GM21786 (cell line): ENCODE results near the gene ARRB2.

Source experiments
- ATAC-seq: cut with Tn5 transposase; IDR thresholded peaks from one replicate; pipeline ENCODE4 v1.9.1; 2021; ENCODE audit not compliant: unreplicated experiment

The ARRB2 gene

DNA sequence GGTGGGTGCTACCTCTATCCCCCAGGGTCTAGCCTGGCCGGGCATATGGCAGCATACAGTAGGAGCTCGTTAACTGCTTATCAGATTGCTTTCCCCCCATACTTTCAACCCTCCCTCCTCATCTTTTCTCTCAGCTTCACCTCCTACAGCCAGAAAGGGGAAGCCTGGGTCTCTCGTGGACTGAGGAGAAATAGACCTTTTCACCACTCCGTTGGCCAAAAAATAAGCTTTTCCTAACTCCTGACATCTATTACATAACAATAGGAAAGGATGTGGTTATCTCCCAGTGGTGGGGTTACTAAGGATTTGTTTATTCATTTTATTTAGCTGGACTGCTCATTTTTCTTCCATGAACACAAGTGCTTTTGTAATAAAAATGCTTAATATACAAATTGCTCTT lies 38.3 kb downstream of the ARRB2 start:
- no peak for ATAC-seq

GRCh38 chr17:4750606-4751005 lies 40.2 kb downstream of the ARRB2 start:
- no peak for ATAC-seq

GRCh38 chr17:4751932-4752331 lies 41.5 kb downstream of the ARRB2 start:
- ATAC-seq = no peak

GRCh38 chr17:4753392-4753791 lies 43.0 kb downstream of the ARRB2 start:
- ATAC-seq = no peak

- no peak for ATAC-seq
Measured at GRCh38 chr17:4759776-4760236, 49.4 kb downstream of the ARRB2 start.

GRCh38 chr17:4764595-4764994 lies 54.2 kb downstream of the ARRB2 start:
- ATAC-seq = no peak

DNA sequence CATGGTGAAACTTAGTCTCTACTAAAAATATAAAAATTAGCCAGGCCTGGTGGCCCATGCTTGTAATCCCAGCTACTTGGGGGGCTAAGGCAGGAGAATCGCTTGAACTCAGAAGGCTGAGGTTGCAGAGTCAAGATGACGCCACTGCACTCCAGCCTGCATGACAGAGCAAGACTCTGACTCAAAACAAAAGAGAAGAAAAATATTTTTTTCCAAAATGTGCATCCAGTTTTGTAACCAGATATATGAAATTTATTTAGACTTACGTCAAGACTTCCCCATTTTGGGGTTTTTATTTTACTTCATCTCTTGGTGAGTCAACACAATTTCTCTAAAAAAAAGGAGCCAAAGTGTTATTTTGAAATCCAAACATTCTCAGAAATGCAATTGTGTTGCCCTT lies 55.8 kb downstream of the ARRB2 start:
- ATAC-seq = no peak

- no peak for ATAC-seq
Measured at GRCh38 chr17:4766723-4767122, 56.3 kb downstream of the ARRB2 start.

- ATAC-seq = no peak
Measured at GRCh38 chr17:4768298-4768697, 57.9 kb downstream of the ARRB2 start.

GRCh38 chr17:4769628-4770027 lies 59.2 kb downstream of the ARRB2 start:
- no peak for ATAC-seq
